Measurements from ENCODE around the gene FANCC.

Gene FANCC, protein sequence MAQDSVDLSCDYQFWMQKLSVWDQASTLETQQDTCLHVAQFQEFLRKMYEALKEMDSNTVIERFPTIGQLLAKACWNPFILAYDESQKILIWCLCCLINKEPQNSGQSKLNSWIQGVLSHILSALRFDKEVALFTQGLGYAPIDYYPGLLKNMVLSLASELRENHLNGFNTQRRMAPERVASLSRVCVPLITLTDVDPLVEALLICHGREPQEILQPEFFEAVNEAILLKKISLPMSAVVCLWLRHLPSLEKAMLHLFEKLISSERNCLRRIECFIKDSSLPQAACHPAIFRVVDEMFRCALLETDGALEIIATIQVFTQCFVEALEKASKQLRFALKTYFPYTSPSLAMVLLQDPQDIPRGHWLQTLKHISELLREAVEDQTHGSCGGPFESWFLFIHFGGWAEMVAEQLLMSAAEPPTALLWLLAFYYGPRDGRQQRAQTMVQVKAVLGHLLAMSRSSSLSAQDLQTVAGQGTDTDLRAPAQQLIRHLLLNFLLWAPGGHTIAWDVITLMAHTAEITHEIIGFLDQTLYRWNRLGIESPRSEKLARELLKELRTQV

DNA sequence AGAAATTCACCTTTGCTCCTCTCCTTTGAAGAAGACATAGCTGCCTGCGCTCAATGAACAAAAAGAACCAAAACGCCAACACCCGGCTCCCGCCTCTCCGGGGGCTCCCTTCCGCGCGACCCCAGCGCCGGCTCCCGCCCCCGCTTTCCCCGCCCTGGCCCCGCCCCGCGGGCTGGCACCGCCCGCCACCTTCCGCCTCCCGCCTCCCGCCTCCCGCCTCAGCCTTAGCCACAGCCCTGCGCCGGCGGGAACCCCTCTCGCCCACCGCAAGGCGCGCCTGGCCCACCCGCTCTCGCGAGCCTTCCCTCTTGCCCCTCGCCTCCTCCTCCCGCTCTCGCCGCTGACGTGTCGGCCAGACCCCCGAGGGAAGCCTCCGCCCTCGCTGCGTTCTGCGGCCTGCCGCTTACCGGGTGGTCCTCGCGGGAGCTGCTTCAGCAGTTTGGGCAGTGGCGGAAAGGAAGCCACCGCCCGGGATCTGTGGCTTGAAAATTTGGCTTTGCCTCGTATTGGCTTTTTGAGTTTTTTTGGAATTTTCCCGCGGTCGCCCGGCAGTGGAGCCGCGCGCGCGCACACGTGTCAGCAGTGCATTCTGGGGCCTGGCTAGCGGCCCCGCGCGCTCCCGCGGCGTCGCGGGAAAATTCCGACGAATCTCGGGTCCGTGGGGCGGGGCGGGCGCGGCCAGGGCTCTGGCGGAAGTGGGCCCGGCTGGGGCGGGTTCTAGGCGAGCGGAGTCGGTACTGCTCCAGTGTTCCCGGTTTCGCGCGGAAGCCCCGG, at the start of gene FANCC:
TSS of gene FANCC (minus strand) at position 591 of the 774 bp plus-strand sequence. CDS start 68,418 bp downstream, outside the sequence.
- Histone ChIP-seq H3K27ac (ENCODE audit: low read depth in 2 of 2, low read length in 2 of 2) (peak within 1 kb of the TSS; percentile 81 to 97), H3K4me3 (ENCODE audit: low read length in 2 of 2) (peak within 1 kb of the TSS; percentile 78 to 90), H3K9me3 (ENCODE audit: control insufficient read depth in 2 of 2, low read length in 2 of 2) (no peaks in the 10 kb centered on the region), H3K4me1 (ENCODE audit: control insufficient read depth in 2 of 2, insufficient read depth in 2 of 2, low read length in 2 of 2) (peaks cover 0 to 7% of the 10 kb centered on the region in 2 donors), H3K27me3 (ENCODE audit: control insufficient read depth in 2 of 2, insufficient read depth in 2 of 2, low read length in 2 of 2) (no peaks in the 10 kb centered on the region), H3K36me3 (ENCODE audit: control insufficient read depth in 2 of 2, insufficient read depth in 2 of 2, low read length in 2 of 2) (no peaks in the 10 kb centered on the region), H3K9ac (ENCODE audit: low read depth in 1 of 2, low read length in 2 of 2) (peak within 1 kb of the TSS; percentile 82 to 91)

DNA sequence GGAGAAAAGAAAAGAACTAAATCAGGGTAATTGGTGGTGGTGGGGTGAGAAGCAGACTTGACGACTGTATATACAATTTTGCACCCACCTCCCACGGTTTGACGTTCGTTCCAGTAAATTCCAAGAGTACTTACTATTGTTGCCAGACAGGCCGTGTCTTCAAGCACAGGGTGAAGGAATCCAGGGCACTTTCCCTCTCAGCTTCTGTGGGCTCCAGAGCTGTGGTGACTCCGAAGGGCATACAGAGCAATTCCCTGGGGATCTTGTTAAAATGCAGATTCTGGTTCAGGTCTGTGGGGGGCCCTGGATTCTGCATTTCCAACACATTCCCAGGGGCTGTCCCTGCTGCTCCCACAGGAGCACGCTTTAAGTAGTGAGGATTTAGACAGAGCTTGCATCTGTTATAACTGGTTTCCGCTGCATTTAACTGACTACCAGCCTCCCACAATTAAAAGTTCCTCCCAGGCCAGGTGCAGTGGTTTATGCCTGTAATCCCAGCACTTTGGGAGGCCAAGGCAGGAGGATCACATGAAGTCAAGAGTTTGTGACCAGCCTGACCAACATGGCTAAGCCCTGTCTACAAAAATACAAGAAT, 49.3 kb upstream of the FANCC start:
- Histone ChIP-seq H3K9ac (ENCODE audit: low read depth in 1 of 2, low read length in 2 of 2) (no peak overlapping the region), H3K4me1 (ENCODE audit: control insufficient read depth in 2 of 2, insufficient read depth in 2 of 2, low read length in 2 of 2) (no peaks in the 10 kb centered on the region), H3K9me3 (ENCODE audit: control insufficient read depth in 2 of 2, low read length in 2 of 2) (no peaks in the 10 kb centered on the region), H3K27me3 (ENCODE audit: control insufficient read depth in 2 of 2, insufficient read depth in 2 of 2, low read length in 2 of 2) (no peaks in the 10 kb centered on the region), H3K27ac (ENCODE audit: low read depth in 2 of 2, low read length in 2 of 2) (no peak overlapping the region), H3K36me3 (ENCODE audit: control insufficient read depth in 2 of 2, insufficient read depth in 2 of 2, low read length in 2 of 2) (no peaks in the 10 kb centered on the region), H3K4me3 (ENCODE audit: low read length in 2 of 2) (no peak overlapping the region)

DNA sequence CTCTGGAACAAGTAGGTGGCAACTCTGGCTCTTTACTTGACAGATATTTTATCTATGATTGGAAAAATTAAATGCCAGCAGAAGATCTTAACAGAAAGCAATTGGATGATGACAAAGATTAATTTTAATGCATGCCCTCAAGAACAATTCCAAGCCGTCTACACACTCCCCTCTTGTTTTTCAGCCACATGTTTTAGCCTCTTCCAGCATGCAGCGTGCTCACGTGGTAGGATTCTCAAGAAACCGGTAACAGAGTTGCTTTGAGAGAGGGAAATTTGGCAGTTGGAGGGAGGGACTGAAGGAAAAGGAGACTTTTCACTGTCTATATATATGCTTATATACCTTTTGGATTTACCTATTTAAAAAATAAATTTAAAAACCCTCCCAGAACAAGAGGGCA, 48.3 kb upstream of the FANCC start:
- no peaks in the 10 kb centered on the region for H3K36me3 ChIP-seq (ENCODE audit: control insufficient read depth in 2 of 2, insufficient read depth in 2 of 2, low read length in 2 of 2)
- no peak overlapping the region for H3K9ac ChIP-seq (ENCODE audit: low read depth in 1 of 2, low read length in 2 of 2)
- no peaks in the 10 kb centered on the region for H3K4me1 ChIP-seq (ENCODE audit: control insufficient read depth in 2 of 2, insufficient read depth in 2 of 2, low read length in 2 of 2)
- no peaks in the 10 kb centered on the region for H3K9me3 ChIP-seq (ENCODE audit: control insufficient read depth in 2 of 2, low read length in 2 of 2)
- H3K27me3 ChIP-seq (ENCODE audit: control insufficient read depth in 2 of 2, insufficient read depth in 2 of 2, low read length in 2 of 2): no peaks in the 10 kb centered on the region
- no peak overlapping the region for H3K27ac ChIP-seq (ENCODE audit: low read depth in 2 of 2, low read length in 2 of 2)
- no peak overlapping the region for H3K4me3 ChIP-seq (ENCODE audit: low read length in 2 of 2)

DNA sequence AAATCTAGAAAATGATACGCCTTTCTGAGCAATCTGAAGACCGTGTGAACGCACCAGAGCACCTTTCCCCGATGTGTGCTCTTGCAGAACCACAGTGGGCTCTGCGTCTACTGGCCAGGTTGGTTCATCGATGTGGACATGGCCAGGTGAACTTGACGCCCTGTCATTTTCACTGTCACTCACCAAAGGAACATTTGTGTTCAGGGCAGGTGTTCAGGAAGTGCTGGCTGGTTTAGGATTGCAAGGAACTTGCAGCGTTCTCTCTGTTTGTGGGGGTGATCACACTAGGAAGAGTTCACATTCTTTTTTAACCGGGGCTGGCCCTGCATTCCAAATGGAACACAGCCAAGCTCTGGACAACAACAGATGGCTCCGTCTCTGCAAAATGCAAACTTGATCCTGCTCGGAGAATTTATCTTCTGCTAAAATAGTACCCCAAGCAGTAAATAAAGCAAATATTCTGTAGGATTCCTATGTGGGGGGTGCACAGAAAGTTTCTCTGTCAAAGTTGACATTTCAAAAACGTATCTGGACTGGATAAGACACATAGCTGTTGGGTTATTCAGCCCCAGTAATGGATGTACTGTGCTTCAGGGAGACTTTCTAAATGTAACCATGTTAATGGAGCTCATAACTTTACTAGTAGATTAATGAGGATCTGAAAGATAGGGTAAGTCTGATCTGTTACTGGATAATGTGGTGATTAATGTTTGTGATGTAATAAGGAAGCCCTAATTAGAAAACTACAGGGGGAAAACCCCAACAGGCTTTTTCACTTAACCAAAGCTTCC, 45.7 kb upstream of the FANCC start:
- Histone ChIP-seq H3K27ac (ENCODE audit: low read depth in 2 of 2, low read length in 2 of 2) (no peak overlapping the region), H3K27me3 (ENCODE audit: control insufficient read depth in 2 of 2, insufficient read depth in 2 of 2, low read length in 2 of 2) (no peaks in the 10 kb centered on the region), H3K9ac (ENCODE audit: low read depth in 1 of 2, low read length in 2 of 2) (no peak overlapping the region), H3K4me1 (ENCODE audit: control insufficient read depth in 2 of 2, insufficient read depth in 2 of 2, low read length in 2 of 2) (no peaks in the 10 kb centered on the region), H3K4me3 (ENCODE audit: low read length in 2 of 2) (no peak overlapping the region), H3K36me3 (ENCODE audit: control insufficient read depth in 2 of 2, insufficient read depth in 2 of 2, low read length in 2 of 2) (no peaks in the 10 kb centered on the region), H3K9me3 (ENCODE audit: control insufficient read depth in 2 of 2, low read length in 2 of 2) (no peaks in the 10 kb centered on the region)

DNA sequence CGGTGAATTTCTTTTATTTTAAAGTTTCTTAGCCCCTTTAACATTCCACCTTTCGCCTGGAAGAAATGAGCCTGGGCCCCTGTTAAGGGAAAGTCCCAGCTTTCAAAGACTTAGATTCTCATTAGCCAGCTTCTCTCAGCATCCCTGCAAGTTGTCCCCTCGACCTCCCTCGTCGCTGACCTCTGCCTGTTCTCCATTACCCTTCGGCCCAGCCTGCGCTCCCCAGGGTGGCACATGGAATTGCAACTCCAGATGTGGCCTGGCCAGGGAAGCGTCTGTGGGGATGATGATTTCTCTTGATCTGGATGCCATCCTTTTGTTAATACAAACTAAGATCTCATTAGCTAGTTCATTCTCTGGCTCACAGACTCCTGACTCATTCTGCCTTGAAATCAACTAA, 43.4 kb upstream of the FANCC start:
- no peak overlapping the region for H3K4me3 ChIP-seq (ENCODE audit: low read length in 2 of 2)
- H3K9me3 ChIP-seq (ENCODE audit: control insufficient read depth in 2 of 2, low read length in 2 of 2): no peaks in the 10 kb centered on the region
- H3K4me1 ChIP-seq (ENCODE audit: control insufficient read depth in 2 of 2, insufficient read depth in 2 of 2, low read length in 2 of 2): no peaks in the 10 kb centered on the region
- H3K9ac ChIP-seq (ENCODE audit: low read depth in 1 of 2, low read length in 2 of 2): no peak overlapping the region
- H3K27ac ChIP-seq (ENCODE audit: low read depth in 2 of 2, low read length in 2 of 2): no peak overlapping the region
- H3K36me3 ChIP-seq (ENCODE audit: control insufficient read depth in 2 of 2, insufficient read depth in 2 of 2, low read length in 2 of 2): no peaks in the 10 kb centered on the region
- H3K27me3 ChIP-seq (ENCODE audit: control insufficient read depth in 2 of 2, insufficient read depth in 2 of 2, low read length in 2 of 2): no peaks in the 10 kb centered on the region

DNA sequence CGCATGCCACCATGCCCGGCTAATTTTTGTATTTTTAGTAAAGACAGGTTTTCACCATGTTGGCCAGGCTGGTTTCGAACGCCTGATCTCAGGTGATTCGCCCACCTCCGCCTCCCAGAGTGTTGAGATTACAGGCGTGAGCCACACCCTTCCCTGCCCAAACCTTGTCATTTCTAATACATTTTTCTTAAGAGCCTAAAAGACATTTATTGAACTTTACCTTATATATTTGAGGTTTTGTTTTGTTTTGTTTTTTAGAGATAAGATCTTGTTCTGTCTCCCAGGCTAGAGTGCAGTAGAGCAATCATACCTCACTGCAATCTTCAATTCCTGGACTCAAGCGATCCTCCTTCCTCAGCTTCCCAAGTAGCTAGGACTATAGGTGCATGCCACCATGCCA, 39.8 kb upstream of the FANCC start:
- Histone ChIP-seq H3K9me3 (ENCODE audit: control insufficient read depth in 2 of 2, low read length in 2 of 2) (no peaks in the 10 kb centered on the region), H3K4me1 (ENCODE audit: control insufficient read depth in 2 of 2, insufficient read depth in 2 of 2, low read length in 2 of 2) (no peaks in the 10 kb centered on the region), H3K9ac (ENCODE audit: low read depth in 1 of 2, low read length in 2 of 2) (no peak overlapping the region), H3K27ac (ENCODE audit: low read depth in 2 of 2, low read length in 2 of 2) (no peak overlapping the region), H3K27me3 (ENCODE audit: control insufficient read depth in 2 of 2, insufficient read depth in 2 of 2, low read length in 2 of 2) (no peaks in the 10 kb centered on the region), H3K4me3 (ENCODE audit: low read length in 2 of 2) (no peak overlapping the region), H3K36me3 (ENCODE audit: control insufficient read depth in 2 of 2, insufficient read depth in 2 of 2, low read length in 2 of 2) (no peaks in the 10 kb centered on the region)

DNA sequence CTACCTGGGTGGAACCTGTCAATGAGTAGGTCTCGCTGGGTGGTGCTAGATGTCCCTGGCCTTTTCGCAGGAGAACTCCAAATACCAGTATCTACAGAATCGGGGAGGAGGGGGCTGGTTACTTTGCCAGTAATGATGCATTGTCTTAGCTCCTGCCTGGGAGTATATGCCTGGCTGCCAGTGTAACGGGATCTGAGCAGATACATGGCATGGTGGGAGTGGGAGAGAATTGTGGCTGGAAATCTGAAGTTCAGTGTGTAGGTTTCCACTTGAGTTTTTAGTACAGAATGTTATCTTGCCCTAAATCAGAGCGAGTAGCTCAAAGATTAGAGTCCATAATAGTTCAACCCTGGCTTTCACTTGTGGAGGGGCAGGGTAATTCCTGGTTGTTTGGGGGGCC, 38.0 kb upstream of the FANCC start:
- Histone ChIP-seq H3K4me1 (ENCODE audit: control insufficient read depth in 2 of 2, insufficient read depth in 2 of 2, low read length in 2 of 2) (no peaks in the 10 kb centered on the region), H3K36me3 (ENCODE audit: control insufficient read depth in 2 of 2, insufficient read depth in 2 of 2, low read length in 2 of 2) (no peaks in the 10 kb centered on the region), H3K4me3 (ENCODE audit: low read length in 2 of 2) (no peak overlapping the region), H3K27ac (ENCODE audit: low read depth in 2 of 2, low read length in 2 of 2) (no peak overlapping the region), H3K27me3 (ENCODE audit: control insufficient read depth in 2 of 2, insufficient read depth in 2 of 2, low read length in 2 of 2) (no peaks in the 10 kb centered on the region), H3K9ac (ENCODE audit: low read depth in 1 of 2, low read length in 2 of 2) (no peak overlapping the region), H3K9me3 (ENCODE audit: control insufficient read depth in 2 of 2, low read length in 2 of 2) (no peaks in the 10 kb centered on the region)

DNA sequence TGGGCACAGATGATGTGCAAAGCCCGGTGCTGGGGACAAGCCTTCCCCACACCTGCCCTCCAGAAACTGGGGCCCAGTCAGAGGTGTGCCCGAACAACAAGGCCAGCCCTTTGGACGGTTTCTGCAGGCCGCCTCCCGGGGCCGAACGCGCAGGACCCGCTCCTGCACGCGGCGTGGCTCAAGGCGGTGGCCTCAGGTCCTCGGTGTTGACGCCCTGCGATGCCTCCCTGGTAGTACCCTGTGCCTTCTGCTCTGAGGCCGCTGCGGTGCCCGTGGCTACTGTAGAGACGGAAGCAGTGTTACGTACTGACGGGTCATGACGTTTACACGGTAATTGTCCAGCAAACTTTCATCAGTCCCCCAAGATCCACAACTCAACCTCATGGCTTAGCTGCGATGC, 33.5 kb upstream of the FANCC start:
- Histone ChIP-seq H3K36me3 (ENCODE audit: control insufficient read depth in 2 of 2, insufficient read depth in 2 of 2, low read length in 2 of 2) (no peaks in the 10 kb centered on the region), H3K27me3 (ENCODE audit: control insufficient read depth in 2 of 2, insufficient read depth in 2 of 2, low read length in 2 of 2) (peaks cover 6 to 9% of the 10 kb centered on the region in 2 donors), H3K4me1 (ENCODE audit: control insufficient read depth in 2 of 2, insufficient read depth in 2 of 2, low read length in 2 of 2) (peaks cover 5 to 9% of the 10 kb centered on the region in 2 donors), H3K9me3 (ENCODE audit: control insufficient read depth in 2 of 2, low read length in 2 of 2) (no peaks in the 10 kb centered on the region), H3K9ac (ENCODE audit: low read depth in 1 of 2, low read length in 2 of 2) (no peak overlapping the region), H3K4me3 (ENCODE audit: low read length in 2 of 2) (no peak overlapping the region), H3K27ac (ENCODE audit: low read depth in 2 of 2, low read length in 2 of 2) (no peak overlapping the region)

DNA sequence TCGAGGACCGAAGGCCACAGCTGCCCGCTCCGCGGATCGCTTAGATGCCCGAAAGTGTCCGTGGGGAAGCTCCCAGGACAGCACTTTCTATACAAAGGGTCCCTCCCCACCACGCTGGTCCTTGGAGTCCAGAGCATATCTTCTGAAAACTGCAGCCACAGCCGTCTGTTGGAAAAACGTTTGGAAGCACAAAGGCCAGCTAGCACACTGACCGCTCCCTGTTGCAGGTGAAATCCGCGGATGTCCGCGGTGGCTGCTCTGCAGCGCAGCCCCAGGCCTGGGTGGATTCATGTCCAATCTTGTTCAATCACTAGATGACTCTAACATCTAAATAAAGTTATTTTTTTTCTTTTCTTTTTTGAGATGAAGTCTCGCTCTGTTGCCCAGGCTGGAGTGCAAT, 32.8 kb upstream of the FANCC start:
- H3K4me1 ChIP-seq (ENCODE audit: control insufficient read depth in 2 of 2, insufficient read depth in 2 of 2, low read length in 2 of 2): peaks cover 5 to 9% of the 10 kb centered on the region in 2 donors
- H3K4me3 ChIP-seq (ENCODE audit: low read length in 2 of 2): no peak overlapping the region
- peaks cover 6 to 9% of the 10 kb centered on the region in 2 donors for H3K27me3 ChIP-seq (ENCODE audit: control insufficient read depth in 2 of 2, insufficient read depth in 2 of 2, low read length in 2 of 2)
- no peak overlapping the region for H3K9ac ChIP-seq (ENCODE audit: low read depth in 1 of 2, low read length in 2 of 2)
- H3K27ac ChIP-seq (ENCODE audit: low read depth in 2 of 2, low read length in 2 of 2): no peak overlapping the region
- no peaks in the 10 kb centered on the region for H3K9me3 ChIP-seq (ENCODE audit: control insufficient read depth in 2 of 2, low read length in 2 of 2)
- no peaks in the 10 kb centered on the region for H3K36me3 ChIP-seq (ENCODE audit: control insufficient read depth in 2 of 2, insufficient read depth in 2 of 2, low read length in 2 of 2)

Data from mucosa of rectum (tissue), 2 donors.